SK-MEL-5 (cell line): ENCODE results near the gene SCN10A. TPM values are rescaled to one million over a fixed set of nuclear protein-coding genes. Genes with fewer than 3 reads are reported as not detected.

Source experiments
- DNase-seq: peaks from one replicate; pipeline ENCODE4 v3.0.0-alpha.2; 2016; ENCODE audit warnings: low read depth, low spot score
- in situ Hi-C: cut with HindIII; loops from 2 replicates; pipeline ENCODE4 v1.10.0; 2016; ENCODE audit warnings: low sequenced_read_pairs, high pct_unique_total_duplicates, low pct_unique_long_range_greater_than_20kb
- total RNA-seq: library from RNA; depleted of rRNA; stranded (reverse); fragments of >200 nt; shearing (Covaris generic); gene quantifications from 2 replicates; pipeline ENCODE4 v1.2.3, GENCODE V29; 2014; rRNA removed

SCN10A gene
- total RNA-seq, 1 experiment from 2014 or later, result not detected

- no peak for DNase-seq
- in situ Hi-C loops, result no loop called here
These were observed 167.1 kb downstream of the SCN10A start for GRCh38 chr3:38648659-38649499.

DNA sequence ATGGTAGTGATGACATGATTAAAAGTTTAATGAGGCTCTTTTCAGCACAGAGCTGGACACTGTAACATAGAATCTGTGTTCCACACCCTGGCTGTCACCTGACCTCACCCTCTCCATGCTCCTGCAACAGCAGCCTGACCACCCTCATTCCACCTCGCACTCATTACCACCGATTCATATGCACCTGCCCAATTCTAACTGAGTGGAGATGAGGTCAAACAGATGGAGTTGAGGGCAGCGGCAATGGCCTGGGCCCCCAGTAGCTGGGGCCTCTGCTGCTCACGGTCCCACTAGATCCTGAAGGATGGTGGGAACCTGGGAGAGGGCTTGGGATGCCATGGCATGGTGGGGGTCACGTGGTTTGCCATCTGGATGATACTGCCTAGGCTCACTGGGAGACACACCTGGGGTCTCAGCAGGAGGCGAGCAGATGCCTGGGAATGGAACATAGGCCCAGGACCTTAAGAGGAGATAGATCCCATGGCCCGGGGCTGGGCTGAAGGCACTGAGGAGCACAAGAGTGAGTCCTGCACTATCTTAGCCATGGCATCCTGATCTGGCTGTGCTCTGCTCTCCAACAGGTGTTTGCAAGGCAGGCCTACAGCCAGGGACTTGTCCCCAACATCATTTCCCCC lies 167.9 kb downstream of the SCN10A start:
- no peak for DNase-seq
- in situ Hi-C loops, result no loop called here

DNA sequence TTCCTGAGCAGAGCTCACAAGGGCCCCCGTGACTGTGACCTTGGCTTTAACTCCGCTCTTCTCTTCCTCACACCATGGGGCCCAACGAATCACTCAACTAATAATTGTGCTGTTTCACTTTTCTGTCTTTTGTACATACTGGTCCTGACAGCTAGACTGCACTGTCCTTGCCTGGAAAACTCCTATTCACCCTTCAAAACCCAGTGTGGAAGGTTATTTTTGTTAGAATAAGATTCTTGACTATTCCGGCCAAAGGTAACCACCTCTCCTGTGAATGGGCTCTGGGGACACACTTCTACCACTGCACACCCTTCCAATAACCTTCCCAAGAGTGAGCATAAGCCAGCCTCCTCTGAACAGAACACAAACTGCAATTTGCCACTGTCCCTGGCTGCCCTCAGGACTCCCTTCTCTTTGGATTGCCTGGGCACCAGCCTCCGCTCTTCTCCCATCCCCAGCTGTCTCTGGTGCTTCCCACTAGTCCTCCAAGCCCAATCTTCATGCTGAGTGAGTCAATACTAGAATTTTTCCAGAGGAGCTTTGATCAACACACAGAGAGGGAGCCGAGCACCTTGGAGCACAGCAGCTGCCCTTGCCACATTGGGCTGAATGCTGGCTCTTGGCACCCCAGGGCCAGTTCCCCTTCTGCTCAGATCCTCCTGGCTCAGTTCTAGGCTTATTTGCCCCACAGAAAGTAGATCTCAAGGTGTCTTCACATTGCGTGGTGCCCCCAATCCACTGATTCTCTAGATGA lies 168.6 kb downstream of the SCN10A start:
- in situ Hi-C loops, result no loop called here
- no peak for DNase-seq

Other genes with a start within 250 kb of the SCN10A start
- gene SCN5A, start 166.5 kb downstream of the SCN10A start, total RNA-seq, result 0.51 and 1.0 TPM in 2 replicates
- not detected in 2 replicates for gene SCN11A, start 235.7 kb upstream of the SCN10A start, total RNA-seq
- gene WDR48, start 235.8 kb upstream of the SCN10A start, total RNA-seq, result 31.0 and 33.7 TPM in 2 replicates